ENCODE results near the gene CDK16. TPM values are rescaled to one million over a fixed set of nuclear protein-coding genes. Genes with fewer than 3 reads are reported as not detected.
A peak's percentile ranks its signal among the peaks of the same experiment; 100 is the strongest.

CDK16 gene
- total RNA-seq (100 to 1,000 TPM in 2 of 5 donors, 10 to 100 TPM in 3; 54.7 to 139 (median 60.4) TPM), total RNA-seq (39.5 to 123 (median 60.5) reads per million in 29 experiments)
- 22.6 TPM for total RNA-seq (2013)

GRCh38 chrX:47218280-47218919 lies at the start of gene CDK16:
TSS of gene CDK16 (plus strand) at chrX:47218681. CDS start at chrX:47223558, 4,877 bp downstream.
- H3K4me3 ChIP-seq (ENCODE audit: control insufficient read depth in 1 of 2, extremely low read depth in 1 of 2, low read length in 1 of 2) = peak within 1 kb of the TSS; percentile 74 to 93
- Mint-ChIP-seq H3K27me3 (no peaks in the 10 kb centered on the region), H3K4me1 (peaks cover 41 to 48% (median 42%) of the 10 kb centered on the region in 3 donors), H3K27ac (peak within 1 kb of the TSS; percentile 98 to 99), H3K9me3 (no peaks in the 10 kb centered on the region), H3K4me3 (peak within 1 kb of the TSS; percentile 87 to 95 (median 93)), H3K36me3 (peaks cover 16% of the 10 kb centered on the region)
- H3K9me3 ChIP-seq = no peaks in the 10 kb centered on the region
- ChIA-PET CTCF (interaction anchor here in 1 of 2 donors (0.5 to 1.0 kb wide), 7 partner anchors 15 to 806 kb away, joined by 3 to 7 read pairs (median 3); partner anchors contain the start of genes NDUFB11 and RBM10), POLR2A (interaction anchor here (0.7 to 1.5 kb wide), 8 partner anchors 10 to 150 kb away, joined by 3 to 19 read pairs (median 5); partner anchors contain the start of genes NDUFB11 (in 1 of the 2), RBM10 (in 1 of the 2) and USP11 (in 1 of the 2))
- DNase-seq = peak; percentile 36 to 83 (median 64)
- peaks cover 3 to 35% of the 10 kb centered on the region in 2 experiments for H3K4me1 ChIP-seq (ENCODE audit: control insufficient read depth in 1 of 2, extremely low read depth in 1 of 2, insufficient read depth in 2 of 2, low read length in 2 of 2)
- peak within 1 kb of the TSS; percentile 98 for H3K27ac ChIP-seq (ENCODE audit: low read length)
- peaks cover 20 to 28% of the 10 kb centered on the region in 2 donors for H3K36me3 ChIP-seq (ENCODE audit: control insufficient read depth in 2 of 2, extremely low read depth in 1 of 2, insufficient read depth in 1 of 2, low read length in 1 of 2)
- H3K27me3 ChIP-seq (replicated peaks in 1 of 2; ENCODE audit: control insufficient read depth in 2 of 2, extremely low read depth in 1 of 2, insufficient read depth in 2 of 2, low read length in 1 of 2) = no peaks in the 10 kb centered on the region
- 0% methylated on average over 43 of the region's 61 CpGs for WGBS (ENCODE audit: insufficient coverage)
- peak; percentile 44 to 59 (median 57) for ATAC-seq (replicated peaks in 1 of 4)

- peaks cover 0 to 4% of the 10 kb centered on the region in 2 donors for H3K27me3 Mint-ChIP-seq
- CTCF ChIA-PET = interaction anchor here in 1 of 2 donors (0.6 kb wide), 1 partner anchor 1650 kb away, joined by 3 read pairs; no protein-coding TSS in a partner anchor
Observed at GRCh38 chrX:47169273-47169672, 49.2 kb upstream of the CDK16 start.

GRCh38 chrX:47169726-47170515 lies 48.6 kb upstream of the CDK16 start:
- Mint-ChIP-seq H3K4me1 (peaks cover 0 to 2% (median 0%) of the 10 kb centered on the region in 3 donors), H3K27ac (no peak overlapping the region), H3K9me3 (no peaks in the 10 kb centered on the region), H3K36me3 (peaks cover 4% of the 10 kb centered on the region), H3K27me3 (peaks cover 0 to 4% of the 10 kb centered on the region in 2 donors), H3K4me3 (no peak overlapping the region)
- ChIA-PET POLR2A (no interaction called here), CTCF (interaction anchor here in 1 of 2 donors (0.6 kb wide), 1 partner anchor 1649 kb away, joined by 3 read pairs; no protein-coding TSS in a partner anchor)
- no peak overlapping the region for H3K4me3 ChIP-seq (ENCODE audit: control insufficient read depth in 1 of 2, extremely low read depth in 1 of 2, low read length in 1 of 2)
- H3K9me3 ChIP-seq = no peaks in the 10 kb centered on the region
- no peaks in the 10 kb centered on the region for H3K4me1 ChIP-seq (ENCODE audit: control insufficient read depth in 1 of 2, extremely low read depth in 1 of 2, insufficient read depth in 2 of 2, low read length in 2 of 2)
- H3K27ac ChIP-seq (ENCODE audit: low read length) = no peak overlapping the region
- H3K27me3 ChIP-seq (replicated peaks in 1 of 2; ENCODE audit: control insufficient read depth in 2 of 2, extremely low read depth in 1 of 2, insufficient read depth in 2 of 2, low read length in 1 of 2) = no peaks in the 10 kb centered on the region
- 89% methylated on average over 7 of the region's 13 CpGs for WGBS (ENCODE audit: insufficient coverage)
- DNase-seq (no peak), ATAC-seq (replicated peaks in 1 of 4) (no peak)
- peaks cover 3 to 49% of the 10 kb centered on the region in 2 donors for H3K36me3 ChIP-seq (ENCODE audit: control insufficient read depth in 2 of 2, extremely low read depth in 1 of 2, insufficient read depth in 1 of 2, low read length in 1 of 2)

More at GRCh38 chrX:47169273-47169672, 49.2 kb upstream of the CDK16 start:
- Mint-ChIP-seq H3K4me3 (no peak overlapping the region), H3K4me1 (peaks cover 0 to 4% (median 0%) of the 10 kb centered on the region in 3 donors), H3K36me3 (peaks cover 6% of the 10 kb centered on the region), H3K9me3 (no peaks in the 10 kb centered on the region), H3K27ac (no peak overlapping the region)
- H3K27ac ChIP-seq (ENCODE audit: low read length) = no peak overlapping the region
- ATAC-seq (replicated peaks in 1 of 4) (no peak), DNase-seq (no peak)
- no peaks in the 10 kb centered on the region for H3K4me1 ChIP-seq (ENCODE audit: control insufficient read depth in 1 of 2, extremely low read depth in 1 of 2, insufficient read depth in 2 of 2, low read length in 2 of 2)
- POLR2A ChIA-PET = interaction anchor here in 1 of 2 donors (0.6 kb wide), 1 partner anchor 10 kb away, joined by 10 read pairs; no protein-coding TSS in a partner anchor
- WGBS (ENCODE audit: insufficient coverage) = 97% methylated on average over 9 of the region's 19 CpGs
- H3K27me3 ChIP-seq (replicated peaks in 1 of 2; ENCODE audit: control insufficient read depth in 2 of 2, extremely low read depth in 1 of 2, insufficient read depth in 2 of 2, low read length in 1 of 2) = no peaks in the 10 kb centered on the region
- H3K4me3 ChIP-seq (ENCODE audit: control insufficient read depth in 1 of 2, extremely low read depth in 1 of 2, low read length in 1 of 2) = no peak overlapping the region
- no peaks in the 10 kb centered on the region for H3K9me3 ChIP-seq
- peaks cover 3 to 44% of the 10 kb centered on the region in 2 donors for H3K36me3 ChIP-seq (ENCODE audit: control insufficient read depth in 2 of 2, extremely low read depth in 1 of 2, insufficient read depth in 1 of 2, low read length in 1 of 2)

GRCh38 chrX:47170861-47171692 lies 47.4 kb upstream of the CDK16 start:
- 98% methylated on average over 10 of the region's 34 CpGs for WGBS (ENCODE audit: insufficient coverage)
- CTCF ChIA-PET = interaction anchor here in 1 of 2 donors (0.6 kb wide), 1 partner anchor 355 kb away, joined by 3 read pairs; no protein-coding TSS in a partner anchor
- POLR2A ChIA-PET = no interaction called here
- H3K27me3 ChIP-seq (replicated peaks in 1 of 2; ENCODE audit: control insufficient read depth in 2 of 2, extremely low read depth in 1 of 2, insufficient read depth in 2 of 2, low read length in 1 of 2) = no peaks in the 10 kb centered on the region
- H3K36me3 Mint-ChIP-seq = peaks cover 3% of the 10 kb centered on the region
- no peak overlapping the region for H3K4me3 Mint-ChIP-seq
- ATAC-seq (replicated peaks in 1 of 4) (no peak), DNase-seq (no peak)
- H3K36me3 ChIP-seq (ENCODE audit: control insufficient read depth in 2 of 2, extremely low read depth in 1 of 2, insufficient read depth in 1 of 2, low read length in 1 of 2) = peaks cover 3 to 60% of the 10 kb centered on the region in 2 donors
- H3K27ac ChIP-seq (ENCODE audit: low read length) = no peak overlapping the region
- H3K9me3 ChIP-seq = no peaks in the 10 kb centered on the region
- H3K27ac Mint-ChIP-seq = no peak overlapping the region
- no peak overlapping the region for H3K4me3 ChIP-seq (ENCODE audit: control insufficient read depth in 1 of 2, extremely low read depth in 1 of 2, low read length in 1 of 2)
- H3K4me1 ChIP-seq (ENCODE audit: control insufficient read depth in 1 of 2, extremely low read depth in 1 of 2, insufficient read depth in 2 of 2, low read length in 2 of 2) = no peaks in the 10 kb centered on the region
- peaks cover 0 to 2% (median 0%) of the 10 kb centered on the region in 3 donors for H3K4me1 Mint-ChIP-seq
- no peaks in the 10 kb centered on the region for H3K9me3 Mint-ChIP-seq
- H3K27me3 Mint-ChIP-seq = peaks cover 0 to 9% of the 10 kb centered on the region in 2 donors

GRCh38 chrX:47171996-47172395 lies 46.5 kb upstream of the CDK16 start:
- DNase-seq (no peak), ATAC-seq (replicated peaks in 1 of 4) (no peak)
- Mint-ChIP-seq H3K36me3 (peaks cover 9% of the 10 kb centered on the region), H3K9me3 (no peaks in the 10 kb centered on the region), H3K27me3 (peaks cover 0 to 16% of the 10 kb centered on the region in 2 donors), H3K4me1 (peaks cover 0 to 2% (median 0%) of the 10 kb centered on the region in 3 donors), H3K27ac (no peak overlapping the region), H3K4me3 (no peak overlapping the region)
- Histone ChIP-seq H3K4me1 (ENCODE audit: control insufficient read depth in 1 of 2, extremely low read depth in 1 of 2, insufficient read depth in 2 of 2, low read length in 2 of 2) (no peaks in the 10 kb centered on the region), H3K4me3 (ENCODE audit: control insufficient read depth in 1 of 2, extremely low read depth in 1 of 2, low read length in 1 of 2) (no peak overlapping the region), H3K27me3 (replicated peaks in 1 of 2; ENCODE audit: control insufficient read depth in 2 of 2, extremely low read depth in 1 of 2, insufficient read depth in 2 of 2, low read length in 1 of 2) (no peaks in the 10 kb centered on the region), H3K27ac (ENCODE audit: low read length) (no peak overlapping the region), H3K36me3 (ENCODE audit: control insufficient read depth in 2 of 2, extremely low read depth in 1 of 2, insufficient read depth in 1 of 2, low read length in 1 of 2) (peaks cover 5 to 69% of the 10 kb centered on the region in 2 donors), H3K9me3 (no peaks in the 10 kb centered on the region)
- ChIA-PET POLR2A (no interaction called here), CTCF (no interaction called here)
- WGBS (ENCODE audit: insufficient coverage) = 100% methylated on average over 2 of the region's 2 CpGs

All from T-cell (primary cell).